ENCODE measurements around the gene KMT5B.

Gene KMT5B

DNA sequence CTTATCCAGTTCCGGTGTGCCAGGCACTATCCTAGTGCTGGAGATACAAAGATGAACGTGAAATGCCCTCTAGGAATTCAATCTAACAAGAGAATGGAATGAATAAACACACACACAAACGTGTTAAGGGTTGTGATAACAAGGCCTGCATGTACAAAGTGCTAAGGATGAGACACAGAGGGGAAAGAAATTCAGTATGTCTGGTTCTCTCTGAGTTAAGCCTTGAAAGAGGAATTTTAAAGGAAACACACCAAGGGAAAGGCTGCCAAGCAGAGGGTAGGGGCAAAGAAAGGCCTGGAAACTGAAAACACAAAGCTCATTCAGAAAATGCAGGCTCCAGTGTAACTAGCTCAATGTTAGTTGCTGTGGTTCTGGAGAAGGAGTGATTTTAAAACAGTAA, 96.1 kb downstream of the KMT5B start:
- DNase-seq = no peak

DNA sequence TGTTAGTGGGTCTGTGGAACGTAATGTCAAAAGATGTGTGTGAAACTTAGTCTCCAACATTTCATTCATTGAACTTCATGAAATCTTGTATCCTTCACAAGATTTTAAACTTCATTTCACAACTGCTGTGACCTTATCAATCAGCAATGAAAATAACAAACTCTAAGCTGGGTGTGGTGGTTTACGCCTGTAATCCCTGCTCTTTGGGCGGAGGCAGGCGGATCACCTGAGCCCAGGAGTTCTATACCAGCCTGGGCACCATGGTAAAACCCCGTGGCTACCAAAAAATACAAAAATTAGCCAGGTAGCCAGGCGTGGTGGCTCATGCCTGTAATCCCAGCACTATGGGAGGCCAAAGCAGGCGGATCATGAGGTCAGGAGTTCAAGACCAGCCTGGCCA, 97.0 kb downstream of the KMT5B start:
- no peak for DNase-seq

DNA sequence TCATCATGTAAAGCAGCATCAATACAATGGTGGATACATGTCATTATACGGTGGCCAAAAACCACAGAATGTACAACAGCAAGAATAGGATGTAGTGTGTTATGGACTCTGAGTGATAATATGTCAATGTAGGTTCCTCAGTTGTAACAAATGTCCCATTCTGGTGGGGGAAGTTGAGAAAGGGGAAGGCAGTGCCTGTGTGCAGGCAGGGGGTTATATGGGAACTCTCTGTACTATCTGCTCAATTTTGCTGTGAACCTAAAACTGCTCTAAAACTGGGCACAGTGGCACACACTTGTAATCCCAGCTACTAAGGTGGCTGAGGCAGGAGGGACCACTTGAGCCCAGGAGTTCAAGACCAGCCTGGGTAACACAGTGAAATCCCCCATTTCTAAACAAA, 97.8 kb downstream of the KMT5B start:
- DNase-seq = no peak

DNA sequence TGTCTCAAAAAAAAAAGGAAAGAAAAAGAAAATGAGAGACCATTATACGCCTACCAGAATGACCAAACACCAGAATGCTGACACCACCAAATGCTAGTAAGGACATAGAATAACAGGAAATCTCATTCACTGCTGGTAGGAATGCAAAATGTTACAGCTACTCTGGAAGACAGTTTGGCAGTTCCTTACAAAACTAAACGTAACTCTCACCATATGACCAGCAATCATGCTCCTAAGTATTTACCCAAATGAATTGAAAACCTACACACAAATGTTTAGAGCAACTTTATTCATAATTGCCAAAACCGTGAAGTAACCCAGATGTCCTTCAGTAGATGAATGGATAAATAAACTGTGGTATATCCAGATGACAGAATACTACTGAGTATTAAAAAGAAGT, 99.1 kb downstream of the KMT5B start:
- DNase-seq = no peak

DNA sequence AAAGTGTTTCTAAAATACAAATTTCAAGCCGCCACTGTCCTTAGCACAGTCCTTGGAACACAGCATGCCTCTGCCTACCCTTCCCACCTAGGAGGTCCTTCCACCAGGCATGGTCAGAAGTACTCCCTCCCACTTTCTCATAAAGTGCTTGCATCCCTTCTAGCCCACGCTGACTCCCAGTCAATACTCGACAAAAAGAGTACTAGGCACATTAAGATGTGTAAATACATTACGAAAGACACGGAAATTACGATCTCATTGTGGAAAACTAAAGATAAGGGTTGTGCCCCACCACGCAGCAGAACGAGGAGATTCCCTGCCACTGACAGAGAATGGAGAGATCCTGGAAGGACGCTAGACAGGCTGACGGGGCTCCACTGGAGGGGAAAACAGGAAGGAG, 105.4 kb downstream of the KMT5B start:
- DNase-seq = no peak

DNA sequence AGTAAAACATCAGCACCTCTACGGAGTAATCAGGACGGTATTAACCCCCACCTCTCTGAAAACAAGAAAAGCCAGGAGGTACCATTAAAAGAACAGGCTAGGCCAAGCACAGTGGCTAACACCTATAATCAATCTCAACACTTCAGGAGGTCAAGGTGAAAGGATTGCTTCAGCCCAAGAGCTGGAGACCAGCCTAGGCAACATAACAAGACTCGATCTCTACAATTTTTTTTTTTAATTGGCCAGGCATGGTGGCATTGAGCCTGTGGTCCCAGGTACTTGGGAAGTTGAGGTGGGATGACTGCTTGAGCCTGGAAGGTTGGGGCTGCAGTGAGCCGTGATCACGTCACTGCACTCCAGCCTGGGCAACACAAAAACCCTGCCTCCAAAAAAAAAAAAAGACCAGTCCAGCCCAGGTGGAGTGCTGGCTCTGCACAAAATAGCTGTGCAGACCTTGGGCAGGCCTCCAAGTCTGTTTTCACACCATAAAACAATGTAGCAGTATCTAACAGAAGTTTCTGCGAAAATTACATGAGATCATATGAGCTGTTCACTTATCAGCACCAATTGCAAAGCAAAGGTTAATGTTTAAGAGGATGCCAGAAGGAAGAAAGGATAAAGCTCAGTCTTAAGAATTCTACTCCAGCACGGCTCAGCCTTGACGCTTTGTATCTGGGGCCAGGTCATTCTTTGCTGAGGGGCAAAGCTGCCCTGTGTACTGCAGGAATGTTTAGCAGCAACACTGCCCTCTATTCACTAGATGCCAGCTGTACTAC, 106.7 kb downstream of the KMT5B start:
- DNase-seq = no peak
